HUES6 (cell line): Measurements from ENCODE around the gene RNF150.
"Not testable (repeated sequence)": the region's sequence is repeated elsewhere in the genome, so short reads cannot be mapped to it uniquely, and the experiment has no call there.

Experiments used
- H3K27ac ChIP-seq: 2 replicates; pipeline ENCODE4 v1.7.0; 2013; ENCODE audit warnings: low read depth, mild to moderate bottlenecking, low read length, inconsistent platforms
- H3K27me3 ChIP-seq: 2 replicates; pipeline ENCODE4 v1.6.1; 2013; ENCODE audit warnings: low read length; ENCODE audit not compliant: control insufficient read depth, insufficient read depth
- H3K36me3 ChIP-seq: 2 replicates; pipeline ENCODE4 v1.6.1; 2013; ENCODE audit warnings: low read length; ENCODE audit not compliant: control insufficient read depth, insufficient read depth
- H3K4me1 ChIP-seq: 2 replicates; pipeline ENCODE4 v1.6.1; 2013; ENCODE audit warnings: low read length; ENCODE audit not compliant: control insufficient read depth, insufficient read depth
- H3K4me3 ChIP-seq: 2 replicates; pipeline ENCODE4 v1.5.1; 2013; ENCODE audit warnings: low read depth, low read length
- H3K9ac ChIP-seq: one replicate; pipeline ENCODE4 v1.6.1; 2013; ENCODE audit warnings: mild to moderate bottlenecking, low read length
- H3K9me3 ChIP-seq: 2 replicates; pipeline ENCODE4 v1.6.1; 2013; ENCODE audit warnings: low read depth, low read length; ENCODE audit not compliant: control insufficient read depth, insufficient read depth

Gene RNF150

DNA sequence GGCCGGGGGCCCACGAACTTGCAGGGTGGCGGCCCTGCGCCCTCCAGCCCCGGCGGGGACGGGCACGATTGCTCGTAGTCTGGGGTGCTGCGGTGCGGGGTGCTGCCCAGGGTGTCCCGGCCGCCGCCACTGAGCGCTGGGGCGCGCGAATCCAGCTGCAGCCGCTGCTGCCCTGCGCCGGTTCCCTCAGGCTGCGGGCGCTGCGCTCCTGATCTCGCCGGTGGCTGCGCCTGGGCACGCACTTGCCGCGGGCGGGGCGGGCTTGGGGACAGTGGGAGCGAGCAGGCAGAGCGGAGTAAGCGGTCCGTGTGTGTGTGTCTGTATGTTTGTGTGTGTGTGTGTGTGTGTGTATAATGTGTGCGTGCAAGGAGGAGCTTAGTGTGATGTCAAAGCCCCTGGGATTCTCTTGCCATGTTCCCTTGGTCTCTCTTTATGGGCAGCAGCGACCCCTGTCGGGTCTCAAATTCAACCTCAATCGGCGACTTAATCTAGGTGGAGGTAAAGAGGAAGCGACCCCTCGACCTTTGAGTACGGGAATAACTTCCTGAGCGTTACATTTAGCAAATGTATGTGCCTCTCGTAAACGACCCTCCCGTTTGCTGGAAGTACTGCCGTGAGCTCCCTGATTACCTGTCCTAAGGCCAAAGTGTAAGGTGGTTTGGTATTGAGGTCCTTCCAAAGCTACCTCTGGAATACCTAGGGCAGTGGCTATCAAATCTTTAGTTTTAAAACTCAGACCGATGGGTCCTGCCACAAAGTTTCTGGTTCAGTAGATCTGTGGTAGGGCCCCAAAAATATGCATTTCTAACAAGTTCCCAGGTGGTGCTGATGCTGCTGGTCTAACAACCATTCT is at the start of gene RNF150:
Gene RNF150 (minus strand): TSS at position 324 of the 853 bp plus-strand sequence.
- H3K27ac ChIP-seq = no peak within 1 kb of the TSS

DNA sequence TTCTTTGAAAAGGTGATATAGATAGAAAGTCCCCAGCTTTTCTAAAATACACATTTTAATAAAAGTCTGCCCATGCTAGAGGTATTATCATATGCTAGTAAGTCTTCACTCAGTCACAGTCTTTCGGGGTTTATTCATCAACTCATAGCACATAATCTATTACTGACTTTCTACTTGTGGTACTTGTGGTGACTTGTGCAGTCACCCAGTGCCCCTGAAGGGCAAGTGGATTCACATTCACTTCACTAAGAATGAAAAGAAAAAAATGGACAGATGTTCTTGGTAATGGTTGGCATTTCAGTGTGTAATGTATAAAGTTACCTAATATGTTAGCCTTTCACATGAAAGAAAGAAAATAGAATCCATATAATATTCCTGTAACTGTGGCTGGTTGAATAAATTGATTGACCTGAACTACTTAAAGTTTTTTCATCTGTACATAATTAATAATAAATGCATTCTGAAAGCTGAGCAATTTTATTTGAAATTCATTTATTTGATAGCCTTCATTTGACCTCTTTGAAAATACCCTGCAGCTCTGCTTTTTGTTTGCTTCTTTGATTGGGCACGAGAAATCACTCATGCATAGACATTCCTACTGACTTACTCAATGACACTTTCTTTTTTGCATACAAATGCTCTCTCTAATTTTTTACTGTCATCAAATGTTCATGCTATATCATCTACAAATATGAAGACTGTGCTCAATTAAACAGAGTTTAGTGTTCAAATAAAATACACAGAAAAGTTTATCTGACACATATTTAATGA is 47.9 kb upstream of the RNF150 start:
- H3K4me3 ChIP-seq = no peak overlapping the region
- no peak overlapping the region for H3K27ac ChIP-seq
- no peak overlapping the region for H3K9ac ChIP-seq
- no peaks in the 10 kb centered on the region for H3K27me3 ChIP-seq
- no peaks in the 10 kb centered on the region for H3K9me3 ChIP-seq
- no peaks in the 10 kb centered on the region for H3K36me3 ChIP-seq
- no peaks in the 10 kb centered on the region for H3K4me1 ChIP-seq

More for the DNA sequence above, at the start of gene RNF150:
- H3K9ac ChIP-seq = peak within 1 kb of the TSS; percentile 57
- H3K4me1 ChIP-seq = peaks cover 14% of the 10 kb centered on the region
- peaks cover 56% of the 10 kb centered on the region for H3K27me3 ChIP-seq
- no peaks in the 10 kb centered on the region for H3K36me3 ChIP-seq
- H3K4me3 ChIP-seq = peak within 1 kb of the TSS; percentile 94
- H3K9me3 ChIP-seq = no peaks in the 10 kb centered on the region

- no peak overlapping the region for H3K4me3 ChIP-seq
- no peak overlapping the region for H3K27ac ChIP-seq
- no peaks in the 10 kb centered on the region for H3K4me1 ChIP-seq
- H3K27me3 ChIP-seq = no peaks in the 10 kb centered on the region
- no peaks in the 10 kb centered on the region for H3K9me3 ChIP-seq
- H3K9ac ChIP-seq = no peak overlapping the region
- H3K36me3 ChIP-seq = no peaks in the 10 kb centered on the region
These were observed 46.5 kb upstream of the RNF150 start for GRCh38 chr4:141179474-141180373.

DNA sequence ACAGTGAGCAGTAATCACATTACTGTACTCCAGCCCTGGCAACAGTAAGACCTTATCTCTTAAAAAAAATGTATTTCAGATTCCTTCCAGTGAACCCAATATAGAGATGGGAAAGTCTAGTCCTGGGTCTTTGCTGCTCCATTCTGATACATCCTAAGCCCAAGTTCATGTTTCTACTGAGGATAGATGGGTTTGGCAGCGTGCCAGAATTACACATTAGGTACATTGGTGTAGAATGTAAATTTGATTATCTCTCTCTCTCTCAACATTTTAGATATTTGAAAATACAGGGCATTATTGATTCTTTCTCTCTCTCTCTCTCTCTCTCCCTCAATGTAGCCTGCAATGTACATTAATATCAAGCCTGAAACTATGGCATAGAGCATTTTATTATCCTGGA is 43.9 kb upstream of the RNF150 start:
- no peaks in the 10 kb centered on the region for H3K27me3 ChIP-seq
- H3K9ac ChIP-seq = no peak overlapping the region
- no peak overlapping the region for H3K27ac ChIP-seq
- no peaks in the 10 kb centered on the region for H3K36me3 ChIP-seq
- H3K4me3 ChIP-seq = no peak overlapping the region
- no peaks in the 10 kb centered on the region for H3K9me3 ChIP-seq
- no peaks in the 10 kb centered on the region for H3K4me1 ChIP-seq

- H3K27ac ChIP-seq = no peak overlapping the region
These were observed 41.2 kb upstream of the RNF150 start for GRCh38 chr4:141174457-141174856.

DNA sequence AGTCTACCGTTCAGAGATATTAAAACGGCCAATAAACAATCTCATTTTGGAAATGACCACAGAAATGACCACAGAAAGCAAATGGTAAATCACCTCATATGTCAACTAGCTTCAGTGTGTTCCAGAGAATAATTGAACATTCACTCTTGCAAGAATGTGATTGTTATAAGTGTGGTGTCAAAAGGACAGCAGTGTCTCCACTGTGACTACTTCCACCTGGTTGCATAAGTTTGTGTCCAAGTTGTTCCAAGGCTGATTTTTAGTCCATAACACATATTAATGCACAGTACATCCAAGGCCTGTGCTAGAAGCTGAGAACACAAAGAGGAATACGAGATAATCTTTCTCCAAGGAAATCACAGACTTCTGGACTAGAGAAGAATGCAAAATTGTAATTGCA is 37.4 kb upstream of the RNF150 start:
- H3K9me3 ChIP-seq = no peaks in the 10 kb centered on the region
- H3K27ac ChIP-seq = no peak overlapping the region
- no peaks in the 10 kb centered on the region for H3K4me1 ChIP-seq
- H3K27me3 ChIP-seq = no peaks in the 10 kb centered on the region
- no peaks in the 10 kb centered on the region for H3K36me3 ChIP-seq
- H3K4me3 ChIP-seq = no peak overlapping the region
- H3K9ac ChIP-seq = no peak overlapping the region

More at GRCh38 chr4:141174457-141174856, 41.2 kb upstream of the RNF150 start:
- H3K9me3 ChIP-seq = no peaks in the 10 kb centered on the region
- H3K36me3 ChIP-seq = no peaks in the 10 kb centered on the region
- H3K4me1 ChIP-seq = no peaks in the 10 kb centered on the region
- H3K4me3 ChIP-seq = no peak overlapping the region
- no peaks in the 10 kb centered on the region for H3K27me3 ChIP-seq
- H3K9ac ChIP-seq = no peak overlapping the region

DNA sequence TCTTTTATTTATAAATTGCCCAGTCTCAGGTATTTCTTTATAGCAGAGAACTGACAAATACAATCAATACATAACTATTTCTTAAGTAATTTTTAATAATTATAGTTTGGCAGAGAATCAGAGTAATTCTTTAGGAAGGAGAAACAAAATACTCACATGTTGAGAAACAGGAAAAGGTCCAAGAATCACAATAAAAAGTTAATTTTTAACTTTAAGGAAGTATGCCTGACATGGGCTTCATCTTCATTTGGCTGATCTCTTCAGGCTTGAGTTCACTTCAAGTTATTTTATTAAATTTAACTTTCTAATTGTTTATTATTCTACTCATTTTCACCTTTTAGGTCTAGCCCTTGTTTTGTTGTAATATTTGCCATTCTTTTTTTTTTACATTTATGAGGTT is 36.1 kb upstream of the RNF150 start:
- Histone ChIP-seq H3K27ac (no peak overlapping the region), H3K4me1 (no peaks in the 10 kb centered on the region), H3K9me3 (no peaks in the 10 kb centered on the region), H3K36me3 (no peaks in the 10 kb centered on the region), H3K4me3 (no peak overlapping the region), H3K27me3 (no peaks in the 10 kb centered on the region), H3K9ac (no peak overlapping the region)

GRCh38 chr4:141165001-141165400 is 31.7 kb upstream of the RNF150 start:
- H3K36me3 ChIP-seq, H3K4me3 ChIP-seq, H3K27ac ChIP-seq: not testable (repeated sequence)

DNA sequence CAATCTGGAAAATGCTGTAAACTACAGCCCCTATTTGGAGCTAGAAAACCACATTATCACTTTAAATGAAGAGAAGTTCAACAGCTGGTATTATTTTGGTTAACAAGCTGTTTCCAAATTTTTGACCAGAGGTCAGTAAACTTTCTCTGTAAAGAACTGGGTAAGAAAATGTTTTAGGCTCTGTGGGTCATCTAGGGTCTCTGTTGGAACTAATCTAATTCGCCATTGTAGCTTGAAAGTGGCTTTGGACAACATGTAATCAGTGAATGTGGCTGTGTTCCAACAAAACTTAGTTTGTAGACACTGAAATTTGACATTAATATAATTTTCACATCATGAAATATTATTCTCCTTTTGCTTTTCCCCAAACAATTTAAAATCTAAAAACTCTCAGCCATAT is 25.8 kb upstream of the RNF150 start:
- H3K9ac ChIP-seq = no peak overlapping the region
- H3K36me3 ChIP-seq = no peaks in the 10 kb centered on the region
- H3K9me3 ChIP-seq = peaks cover 13% of the 10 kb centered on the region
- H3K4me3 ChIP-seq = no peak overlapping the region
- H3K27ac ChIP-seq = no peak overlapping the region
- no peaks in the 10 kb centered on the region for H3K27me3 ChIP-seq
- no peaks in the 10 kb centered on the region for H3K4me1 ChIP-seq

More at GRCh38 chr4:141165001-141165400, 31.7 kb upstream of the RNF150 start:
- peaks cover 13% of the 10 kb centered on the region for H3K9me3 ChIP-seq
- H3K4me1 ChIP-seq, H3K9ac ChIP-seq, H3K27me3 ChIP-seq: not testable (repeated sequence)

GRCh38 chr4:141158219-141158618 is 24.9 kb upstream of the RNF150 start:
- no peak overlapping the region for H3K27ac ChIP-seq
- no peaks in the 10 kb centered on the region for H3K27me3 ChIP-seq
- H3K36me3 ChIP-seq = no peaks in the 10 kb centered on the region
- H3K4me1 ChIP-seq = no peaks in the 10 kb centered on the region
- H3K9me3 ChIP-seq = peaks cover 13% of the 10 kb centered on the region
- no peak overlapping the region for H3K9ac ChIP-seq
- no peak overlapping the region for H3K4me3 ChIP-seq
